ENCODE results near the gene OR13D1. TPM values are rescaled to one million over a fixed set of nuclear protein-coding genes. Genes with fewer than 3 reads are reported as not detected.

Gene OR13D1
- total RNA-seq, 2 experiments from 2014 or later = not detected

GRCh38 chr9:104711604-104712003, 17.3 kb downstream of the OR13D1 start:
- Histone ChIP-seq H3K27ac (ENCODE audit: low read depth in 1 of 2, low read length in 2 of 2) (no peak overlapping the region), H3K4me1 (ENCODE audit: insufficient read depth, low read length) (no peaks in the 10 kb centered on the region), H3K4me3 (ENCODE audit: low read length) (no peak overlapping the region), H3K36me3 (ENCODE audit: insufficient read depth, low read length) (no peaks in the 10 kb centered on the region), H3K9me3 (ENCODE audit: control insufficient read depth in 1 of 2, insufficient read depth in 1 of 2, low read length in 2 of 2) (no peaks in the 10 kb centered on the region), H3K27me3 (ENCODE audit: control insufficient read depth in 1 of 2, insufficient read depth in 2 of 2, low read length in 2 of 2) (no peaks in the 10 kb centered on the region)
- ChIA-PET POLR2A (no interaction called here), CTCF (no interaction called here)
- H3K27me3 Mint-ChIP-seq = no peaks in the 10 kb centered on the region
- no peak for TF ChIP-seq CTCF (IDR thresholded peaks at IDR 0.05)
- ATAC-seq (ENCODE audit: poor library complexity) (no peak), DNase-seq (no peak)
- H3K9me3 Mint-ChIP-seq = peaks cover 6% of the 10 kb centered on the region
- H3K4me1 Mint-ChIP-seq (ENCODE audit: low read depth) = no peaks in the 10 kb centered on the region
- H3K27ac Mint-ChIP-seq = no peak overlapping the region
- H3K4me3 Mint-ChIP-seq = no peak overlapping the region
- intact Hi-C loops (cut with DNase I, micrococcal nuclease) = no loop called here
- no peaks in the 10 kb centered on the region for H3K36me3 Mint-ChIP-seq (ENCODE audit: low read depth)

GRCh38 chr9:104725014-104725413, 30.7 kb downstream of the OR13D1 start:
- TF ChIP-seq CTCF (IDR thresholded peaks at IDR 0.05) = no peak
- ATAC-seq (ENCODE audit: poor library complexity) (no peak), DNase-seq (no peak)

GRCh38 chr9:104738452-104738851, 44.1 kb downstream of the OR13D1 start:
- no peaks in the 10 kb centered on the region for H3K9me3 Mint-ChIP-seq
- Histone ChIP-seq H3K4me1 (ENCODE audit: insufficient read depth, low read length) (no peaks in the 10 kb centered on the region), H3K27me3 (ENCODE audit: control insufficient read depth in 1 of 2, insufficient read depth in 2 of 2, low read length in 2 of 2) (no peaks in the 10 kb centered on the region), H3K4me3 (ENCODE audit: low read length) (no peak overlapping the region), H3K27ac (ENCODE audit: low read depth in 1 of 2, low read length in 2 of 2) (no peak overlapping the region), H3K9me3 (ENCODE audit: control insufficient read depth in 1 of 2, insufficient read depth in 1 of 2, low read length in 2 of 2) (no peaks in the 10 kb centered on the region), H3K36me3 (ENCODE audit: insufficient read depth, low read length) (no peaks in the 10 kb centered on the region)
- H3K27ac Mint-ChIP-seq = no peak overlapping the region
- ATAC-seq (ENCODE audit: poor library complexity) (no peak), DNase-seq (no peak)
- no peaks in the 10 kb centered on the region for H3K4me1 Mint-ChIP-seq (ENCODE audit: low read depth)
- ChIA-PET POLR2A (no interaction called here), CTCF (no interaction called here)
- no peak for TF ChIP-seq CTCF (IDR thresholded peaks at IDR 0.05)
- H3K36me3 Mint-ChIP-seq (ENCODE audit: low read depth) = no peaks in the 10 kb centered on the region
- no peaks in the 10 kb centered on the region for H3K27me3 Mint-ChIP-seq
- intact Hi-C loops (cut with DNase I, micrococcal nuclease) = no loop called here
- no peak overlapping the region for H3K4me3 Mint-ChIP-seq

More at GRCh38 chr9:104725014-104725413, 30.7 kb downstream of the OR13D1 start:
- H3K4me3 Mint-ChIP-seq = no peak overlapping the region
- Histone ChIP-seq H3K27me3 (ENCODE audit: control insufficient read depth in 1 of 2, insufficient read depth in 2 of 2, low read length in 2 of 2) (no peaks in the 10 kb centered on the region), H3K4me1 (ENCODE audit: insufficient read depth, low read length) (no peaks in the 10 kb centered on the region), H3K9me3 (ENCODE audit: control insufficient read depth in 1 of 2, insufficient read depth in 1 of 2, low read length in 2 of 2) (no peaks in the 10 kb centered on the region), H3K27ac (ENCODE audit: low read depth in 1 of 2, low read length in 2 of 2) (no peak overlapping the region), H3K4me3 (ENCODE audit: low read length) (no peak overlapping the region), H3K36me3 (ENCODE audit: insufficient read depth, low read length) (no peaks in the 10 kb centered on the region)
- intact Hi-C loops (cut with DNase I, micrococcal nuclease) = no loop called here
- peaks cover 8% of the 10 kb centered on the region for H3K27me3 Mint-ChIP-seq
- POLR2A ChIA-PET = no interaction called here
- peaks cover 10% of the 10 kb centered on the region for H3K36me3 Mint-ChIP-seq (ENCODE audit: low read depth)
- no peak overlapping the region for H3K27ac Mint-ChIP-seq
- CTCF ChIA-PET = no interaction called here
- H3K9me3 Mint-ChIP-seq = no peaks in the 10 kb centered on the region
- H3K4me1 Mint-ChIP-seq (ENCODE audit: low read depth) = no peaks in the 10 kb centered on the region

Data from CD4-positive, alpha-beta T cell (primary cell).